Measurements from ENCODE around the gene IKZF4. TPM values are rescaled to one million over a fixed set of nuclear protein-coding genes. Genes with fewer than 3 reads are reported as not detected.
"Not testable (repeated sequence)": the region's sequence is repeated elsewhere in the genome, so short reads cannot be mapped to it uniquely, and the experiment has no call there.

Gene IKZF4
- total RNA-seq, 6 experiments from 2014 or later: 0.99 to 2.6 (median 2.3) TPM

- H3K4me1 ChIP-seq: no peaks in the 10 kb centered on the region
- no peak overlapping the region for H3K27ac ChIP-seq
- H3K36me3 ChIP-seq: peaks cover 0 to 31% (median 3%) of the 10 kb centered on the region in 4 donors
- intact Hi-C loops (cut with DNase I): no loop called here
- H3K4me3 ChIP-seq: no peak overlapping the region
- H3K27me3 ChIP-seq: no peaks in the 10 kb centered on the region
- 60% methylated on average over 3 of the region's 3 CpGs for WGBS (ENCODE audit: insufficient coverage, low coverage, low lambda C conversion rate, missing lambda C conversion rate)
- TF ChIP-seq CTCF (IDR thresholded peaks at IDR 0.05) (no peak), POLR2A (IDR thresholded peaks at IDR 0.05) (no peak)
- DNase-seq: no peak
- no peaks in the 10 kb centered on the region for H3K9me3 ChIP-seq
- ATAC-seq: no peak
These were observed 38.4 kb upstream of the IKZF4 start for GRCh38 chr12:55982319-55982936.

DNA sequence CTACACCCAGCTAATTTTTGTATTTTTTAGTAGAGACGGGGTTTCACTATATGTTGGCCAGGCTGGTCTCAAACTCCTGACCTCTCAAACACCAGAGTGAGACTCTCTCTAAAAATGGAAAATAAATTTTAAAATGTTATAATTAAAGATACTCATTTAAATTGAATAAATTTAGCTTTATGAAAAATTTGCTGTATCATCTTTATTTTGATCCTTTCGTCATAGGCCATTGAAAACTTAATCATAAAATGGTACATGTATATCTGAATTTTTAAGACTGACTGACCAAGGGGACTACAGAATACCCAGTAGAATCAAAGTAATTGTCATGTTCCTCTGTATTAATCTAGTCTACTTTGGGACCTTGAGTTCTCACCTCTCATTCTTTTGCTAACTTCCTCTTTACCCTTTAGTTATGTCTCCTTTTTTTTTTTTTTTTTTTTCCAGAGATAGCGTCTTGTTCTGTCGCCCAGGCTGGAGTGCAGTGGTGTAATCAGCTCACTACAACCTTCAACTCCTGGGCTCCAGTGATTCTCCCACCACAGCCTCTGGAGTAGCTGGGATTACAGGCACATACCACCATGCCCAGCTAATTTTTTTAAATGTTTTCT is 37.5 kb upstream of the IKZF4 start:
- TF ChIP-seq POLR2A (IDR thresholded peaks at IDR 0.05): no peak
- TF ChIP-seq CTCF (IDR thresholded peaks at IDR 0.05): no peak
- H3K27ac ChIP-seq: no peak overlapping the region
- DNase-seq (no peak), ATAC-seq (no peak)
- no peaks in the 10 kb centered on the region for H3K9me3 ChIP-seq
- no peak overlapping the region for H3K4me3 ChIP-seq
- peaks cover 0 to 38% (median 3%) of the 10 kb centered on the region in 4 donors for H3K36me3 ChIP-seq
- no peaks in the 10 kb centered on the region for H3K4me1 ChIP-seq
- intact Hi-C loops (cut with DNase I): no loop called here
- no peaks in the 10 kb centered on the region for H3K27me3 ChIP-seq
- WGBS (ENCODE audit: insufficient coverage, low coverage, low lambda C conversion rate, missing lambda C conversion rate): 71% methylated on average over 4 of the region's 4 CpGs

DNA sequence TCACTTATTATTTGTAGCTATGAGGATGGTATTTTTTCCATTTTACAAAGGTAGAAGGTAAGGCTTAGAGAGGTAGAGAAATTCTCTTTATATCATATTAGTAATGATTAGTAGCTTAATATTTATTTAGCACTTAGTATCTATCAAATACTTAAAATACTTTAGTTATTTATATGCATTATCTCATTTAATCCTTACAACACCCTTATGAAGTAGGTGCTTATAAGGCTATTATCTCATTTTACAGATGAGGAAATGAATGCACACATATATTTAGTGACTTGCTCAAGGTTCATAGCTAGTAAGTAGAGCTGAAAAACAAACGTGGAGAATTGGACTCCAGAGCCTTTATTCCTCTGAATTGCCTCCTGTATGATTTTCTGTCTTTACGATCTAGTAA is 36.0 kb upstream of the IKZF4 start:
- 68% methylated on average over 2 of the region's 2 CpGs for WGBS (ENCODE audit: insufficient coverage, low coverage, low lambda C conversion rate, missing lambda C conversion rate)
- ATAC-seq: no peak
- Histone ChIP-seq H3K36me3 (peaks cover 0 to 52% (median 5%) of the 10 kb centered on the region in 4 donors), H3K9me3 (no peaks in the 10 kb centered on the region), H3K27me3 (no peaks in the 10 kb centered on the region), H3K27ac (no peak overlapping the region), H3K4me3 (no peak overlapping the region), H3K4me1 (no peaks in the 10 kb centered on the region)
- TF ChIP-seq POLR2A (IDR thresholded peaks at IDR 0.05): no peak
- TF ChIP-seq CTCF (IDR thresholded peaks at IDR 0.05): no peak
- intact Hi-C loops (cut with DNase I): no loop called here
- no peak for DNase-seq

- H3K9me3 ChIP-seq: no peaks in the 10 kb centered on the region
- no peak for DNase-seq
- WGBS (ENCODE audit: insufficient coverage, low coverage, low lambda C conversion rate, missing lambda C conversion rate): 70% methylated on average over 4 of the region's 4 CpGs
- H3K27ac ChIP-seq: no peak overlapping the region
- no peak for ATAC-seq
- no peak overlapping the region for H3K4me3 ChIP-seq
- no peak for TF ChIP-seq CTCF (IDR thresholded peaks at IDR 0.05)
- TF ChIP-seq POLR2A (IDR thresholded peaks at IDR 0.05): no peak
- H3K27me3 ChIP-seq: no peaks in the 10 kb centered on the region
- H3K36me3 ChIP-seq: peaks cover 0 to 57% (median 7%) of the 10 kb centered on the region in 4 donors
- no peaks in the 10 kb centered on the region for H3K4me1 ChIP-seq
- intact Hi-C loops (cut with DNase I): no loop called here
These were observed 35.5 kb upstream of the IKZF4 start for GRCh38 chr12:55985341-55985740.

GRCh38 chr12:55985976-55986375 is 34.9 kb upstream of the IKZF4 start:
- H3K9me3 ChIP-seq; H3K27me3 ChIP-seq; H3K4me3 ChIP-seq; ATAC-seq; H3K27ac ChIP-seq; intact Hi-C loops (cut with DNase I); DNase-seq; H3K4me1 ChIP-seq: not testable (repeated sequence)
- WGBS (ENCODE audit: insufficient coverage, low coverage, low lambda C conversion rate, missing lambda C conversion rate): 100% methylated on average over 2 of the region's 7 CpGs
- peaks cover 0 to 63% (median 13%) of the 10 kb centered on the region in 4 donors for H3K36me3 ChIP-seq
